ENCODE measurements around the gene FOSB. TPM values are rescaled to one million over a fixed set of nuclear protein-coding genes. Genes with fewer than 3 reads are reported as not detected.

The FOSB gene
- total and polyA plus RNA-seq, 9 of the 15 experiments (the other 6 are each of a cell fraction or from before 2014, with no cell fraction given), result 0.11 to 2.7 (median 0.73) TPM

GRCh38 chr19:45451131-45451849, 16.5 kb upstream of the FOSB start (continued):
- TF ChIP-seq TFAP4 (CRISPR knock-in tag; IDR thresholded peaks at IDR 0.05; ENCODE audit: borderline replicate concordance) (peak; percentile 32; the same call in 1 of the 2 replicates), ZNF121 (CRISPR knock-in tag; conservative IDR thresholded peaks at IDR 0.05) (no peak), PCBP1 (IDR thresholded peaks at IDR 0.05; ENCODE audit: low read depth, low read length, poor library complexity, severe bottlenecking) (no peak), ZBTB8A (IDR thresholded peaks at IDR 0.05; ENCODE audit: partially characterized antibody) (no peak), ATF6 (CRISPR knock-in tag; IDR thresholded peaks at IDR 0.05) (0 out of 2 replicates have a peak, but pooled peaks have one; percentile 0), ZNF12 (CRISPR knock-in tag; IDR thresholded peaks at IDR 0.05) (0 out of 2 replicates have a peak, but pooled peaks have one; percentile 37)
